Psoas muscle (tissue), 8 donors: ENCODE results near the gene LMO3. TPM values are rescaled to one million over a fixed set of nuclear protein-coding genes. Genes with fewer than 3 reads are reported as not detected.

Experiments
- ATAC-seq, 4 donors: fragments of 200-7000 bp; cut with Tn5 transposase; one replicate each; pipeline ENCODE4 v1.9.1; 2020; ENCODE audit warnings: moderate library complexity in 3 of 4, mild to moderate bottlenecking in 2 of 4
- DNase-seq, 2 donors: peaks; one replicate each; pipeline ENCODE4 v3.0.0-alpha.2; 2020
- H3K27ac ChIP-seq: fragments of 200-600 bp; one replicate; pipeline ENCODE4 v1.8.0; 2022
- H3K27me3 ChIP-seq, 3 donors: fragments of 200-600 bp in 1 of 3; one replicate each; pipeline versions ENCODE4 v1.6.1 to v1.8.0; 2013 to 2022; ENCODE audit warnings: low read length in 2 of 3, mild to moderate bottlenecking in 2 of 3, moderate library complexity in 1 of 3; ENCODE audit not compliant: insufficient read depth in 3 of 3
- H3K36me3 ChIP-seq, 2 donors: fragments of 200-600 bp in 1 of 2; one replicate each; pipeline versions ENCODE4 v1.6.1 to v1.8.0; 2013 to 2022; ENCODE audit warnings: low read depth in 1 of 2, mild to moderate bottlenecking in 1 of 2, moderate library complexity in 1 of 2; ENCODE audit not compliant: insufficient read depth in 1 of 2
- H3K4me1 ChIP-seq: fragments of 200-600 bp; one replicate; pipeline ENCODE4 v1.8.0; 2022
- H3K4me3 ChIP-seq: fragments of 200-600 bp; one replicate; pipeline ENCODE4 v1.8.0; 2022; ENCODE audit warnings: mild to moderate bottlenecking
- H3K9me3 ChIP-seq: fragments of 200-600 bp; one replicate; pipeline ENCODE4 v1.8.0; 2022
- WGBS, 3 donors: extraction: QIAGEN DNeasy Blood & Tissue Kit; methylation state at CpG; one replicate each; pipeline versions ENCODE4 v1.1.6 to v1.1.7; 2013; 5-methylcytosine and 5-hydroxymethylcytosine counted together
- intact Hi-C, 2 donors: fragments of 100-400 bp; cut with DNase I; formaldehyde crosslinking; loops; one replicate each; pipeline versions ENCODE4 v1.11.0 to v1.14.2; 2022
- polyA plus RNA-seq, 3 donors: library from polyadenylated mRNA; stranded (reverse); fragments of 200-250 nt; gene quantifications; one replicate each; pipeline ENCODE4 v1.2.3, GENCODE V29; 2013
- total RNA-seq, 4 donors: library from RNA; stranded (reverse); fragmentation: NEBNext Ultra II Directional in 2 of 4; extraction: Animal tissue kit (Norgen Biotek cat#: 25700) in 2 of 4; gene quantifications; one replicate each; pipeline versions ENCODE4 v1.2.1 to v1.2.4, GENCODE V29; 2021 to 2023
- TF ChIP-seq, protein P1 (sequence below): fragments of 200-600 bp; IDR thresholded peaks from one replicate; pipeline ENCODE4 v1.8.0; 2022; ENCODE audit warnings: antibody characterized with exemption
- donor health status: healthy with polysubstance abuse.
- donor health status: DM: no; HTN: no; CAD: no; lungs with moderate emphysema.
- donor health status: Bipolar disorder and iron deficiency.
- donor health status: healthy.
- donor health status: DM: yes; HTN: yes; CAD: no.
- donor health status: DM: no; HTN: no; CAD: no.
- donor health status: DM: no; HTN: no; CAD: no.
- donor health status: DM: yes; HTN: yes; CAD: no.

The LMO3 gene
- total and polyA plus RNA-seq, 7 donors: 0.10 to 2.8 (median 0.74) TPM

DNA sequence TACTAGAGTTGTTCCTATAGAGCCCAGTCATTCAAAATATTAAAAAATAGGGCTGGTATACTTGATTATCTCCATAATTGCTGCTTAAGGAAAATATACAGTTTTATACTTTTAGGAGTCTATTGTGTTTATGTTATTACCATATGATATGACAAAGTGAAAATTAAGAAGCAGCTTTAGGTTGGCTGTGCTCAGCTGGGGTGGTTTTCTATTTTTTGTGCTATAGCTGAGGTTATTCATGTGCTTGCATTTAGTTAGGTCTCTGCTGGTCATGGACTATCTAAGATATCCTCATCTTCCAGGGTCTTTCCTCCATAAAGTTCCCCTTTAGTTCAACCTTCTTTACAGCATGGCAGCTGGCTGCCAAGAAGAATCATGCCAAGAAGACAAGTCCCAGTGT lies 13.6 kb upstream of the LMO3 start:
- ATAC-seq: no peak
- Histone ChIP-seq H3K36me3 (no peaks in the 10 kb centered on the region), H3K4me1 (no peaks in the 10 kb centered on the region), H3K27ac (no peak overlapping the region), H3K9me3 (no peaks in the 10 kb centered on the region), H3K4me3 (no peak overlapping the region), H3K27me3 (no peaks in the 10 kb centered on the region)
- no peak for DNase-seq
- intact Hi-C loops: no loop called here
- TF ChIP-seq, protein P1, sequence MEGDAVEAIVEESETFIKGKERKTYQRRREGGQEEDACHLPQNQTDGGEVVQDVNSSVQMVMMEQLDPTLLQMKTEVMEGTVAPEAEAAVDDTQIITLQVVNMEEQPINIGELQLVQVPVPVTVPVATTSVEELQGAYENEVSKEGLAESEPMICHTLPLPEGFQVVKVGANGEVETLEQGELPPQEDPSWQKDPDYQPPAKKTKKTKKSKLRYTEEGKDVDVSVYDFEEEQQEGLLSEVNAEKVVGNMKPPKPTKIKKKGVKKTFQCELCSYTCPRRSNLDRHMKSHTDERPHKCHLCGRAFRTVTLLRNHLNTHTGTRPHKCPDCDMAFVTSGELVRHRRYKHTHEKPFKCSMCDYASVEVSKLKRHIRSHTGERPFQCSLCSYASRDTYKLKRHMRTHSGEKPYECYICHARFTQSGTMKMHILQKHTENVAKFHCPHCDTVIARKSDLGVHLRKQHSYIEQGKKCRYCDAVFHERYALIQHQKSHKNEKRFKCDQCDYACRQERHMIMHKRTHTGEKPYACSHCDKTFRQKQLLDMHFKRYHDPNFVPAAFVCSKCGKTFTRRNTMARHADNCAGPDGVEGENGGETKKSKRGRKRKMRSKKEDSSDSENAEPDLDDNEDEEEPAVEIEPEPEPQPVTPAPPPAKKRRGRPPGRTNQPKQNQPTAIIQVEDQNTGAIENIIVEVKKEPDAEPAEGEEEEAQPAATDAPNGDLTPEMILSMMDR: no peak

DNA sequence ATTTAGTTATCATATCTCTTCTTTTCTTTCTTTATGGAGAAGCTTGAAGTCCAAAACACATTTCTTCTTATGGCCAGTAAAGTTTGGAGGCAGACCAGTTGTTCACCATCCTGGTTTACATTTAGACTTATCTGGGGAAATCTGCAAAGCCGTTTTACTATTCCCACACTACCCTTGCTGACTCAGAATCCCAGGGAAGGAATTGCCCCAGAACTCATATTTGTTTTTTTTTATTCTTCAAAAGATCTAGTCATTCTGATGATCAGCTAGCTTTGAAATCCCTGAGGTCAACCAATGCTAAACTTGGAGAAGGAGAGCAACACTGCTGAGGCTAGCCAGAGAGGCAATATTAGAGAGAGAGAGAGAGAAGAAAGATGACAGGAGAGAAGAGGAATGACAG lies 12.3 kb upstream of the LMO3 start:
- intact Hi-C loops: no loop called here
- DNase-seq: no peak
- H3K27me3 ChIP-seq: no peaks in the 10 kb centered on the region
- TF ChIP-seq, protein P1: no peak
- no peak for ATAC-seq
- 71 to 76% (median 72%) methylated on average over 1 of the region's 1 CpG for WGBS, 3 donors
- no peak overlapping the region for H3K4me3 ChIP-seq
- no peak overlapping the region for H3K27ac ChIP-seq
- no peaks in the 10 kb centered on the region for H3K36me3 ChIP-seq
- H3K4me1 ChIP-seq: no peaks in the 10 kb centered on the region
- no peaks in the 10 kb centered on the region for H3K9me3 ChIP-seq

DNA sequence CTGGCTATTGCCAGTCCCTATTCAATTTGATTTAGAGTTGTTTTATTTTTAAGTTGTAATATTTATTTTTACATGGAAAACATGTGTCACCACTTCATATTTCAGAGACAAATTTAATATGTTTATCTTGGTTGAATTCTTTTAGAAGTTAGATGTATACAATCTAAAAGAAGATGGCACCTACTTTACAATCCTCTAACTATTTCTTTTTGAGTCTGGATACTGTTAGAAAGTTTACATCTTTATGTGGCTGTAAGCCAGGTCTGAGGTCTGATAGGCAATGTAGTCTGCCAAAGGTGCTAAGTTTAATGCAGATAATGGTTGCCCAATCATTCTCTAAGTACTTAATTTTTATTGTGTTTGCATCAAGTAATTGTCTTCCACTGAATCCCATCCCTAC lies 7.2 kb upstream of the LMO3 start:
- no peaks in the 10 kb centered on the region for H3K9me3 ChIP-seq
- H3K4me1 ChIP-seq: no peaks in the 10 kb centered on the region
- H3K27ac ChIP-seq: no peak overlapping the region
- ATAC-seq (no peak), DNase-seq (no peak)
- intact Hi-C loops: no loop called here
- no peak overlapping the region for H3K4me3 ChIP-seq
- TF ChIP-seq, protein P1: no peak
- H3K36me3 ChIP-seq: no peaks in the 10 kb centered on the region
- H3K27me3 ChIP-seq: peaks cover 0 to 9% (median 0%) of the 10 kb centered on the region in 3 donors

DNA sequence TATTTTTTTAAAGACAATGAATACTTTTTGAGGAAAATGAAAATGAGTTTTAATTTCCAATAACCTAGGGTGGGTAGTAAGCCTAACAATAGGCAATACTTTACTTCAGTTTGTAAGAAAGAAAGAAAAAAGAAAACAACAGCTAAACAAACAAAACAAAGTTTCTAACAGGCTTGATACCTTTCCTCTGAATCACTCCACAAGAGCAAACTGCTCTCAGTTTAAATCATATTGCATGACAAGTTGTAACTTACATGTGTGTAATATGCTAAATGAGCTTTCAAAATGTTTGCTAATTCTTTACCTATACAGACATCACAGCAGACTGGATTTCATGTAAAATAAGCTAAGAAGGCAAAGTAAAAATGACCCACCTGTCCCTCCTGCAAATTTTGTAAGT lies 6.7 kb upstream of the LMO3 start:
- H3K4me3 ChIP-seq: no peak overlapping the region
- ATAC-seq (no peak), DNase-seq (no peak)
- intact Hi-C loops: no loop called here
- no peak overlapping the region for H3K27ac ChIP-seq
- peaks cover 0 to 13% (median 0%) of the 10 kb centered on the region in 3 donors for H3K27me3 ChIP-seq
- H3K9me3 ChIP-seq: no peaks in the 10 kb centered on the region
- H3K36me3 ChIP-seq: no peaks in the 10 kb centered on the region
- H3K4me1 ChIP-seq: no peaks in the 10 kb centered on the region
- TF ChIP-seq, protein P1: no peak

DNA sequence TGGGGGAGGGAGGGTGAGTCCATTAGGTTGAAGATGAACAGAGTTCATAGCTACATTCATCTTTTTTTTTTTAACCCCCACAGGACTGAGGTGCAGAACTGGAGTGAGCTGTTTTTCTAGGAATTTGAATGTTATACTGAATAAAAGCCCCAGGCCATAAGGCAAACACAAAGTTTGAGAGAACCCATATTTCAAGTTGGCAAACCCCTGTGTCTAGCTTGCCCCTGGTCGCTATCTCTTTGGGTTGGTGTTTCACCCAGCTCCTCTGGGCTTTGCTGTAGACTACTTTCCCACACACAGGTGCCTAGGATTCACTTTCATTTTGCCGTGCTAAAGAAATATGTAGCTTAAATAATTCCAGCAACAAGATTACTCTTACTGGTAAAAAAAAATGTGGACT lies 5.2 kb upstream of the LMO3 start:
- H3K27ac ChIP-seq: no peak overlapping the region
- TF ChIP-seq, protein P1: no peak
- peaks cover 0 to 21% (median 2%) of the 10 kb centered on the region in 3 donors for H3K27me3 ChIP-seq
- no peak for ATAC-seq
- H3K4me1 ChIP-seq: no peaks in the 10 kb centered on the region
- H3K4me3 ChIP-seq: no peak overlapping the region
- DNase-seq: no peak
- H3K36me3 ChIP-seq: no peaks in the 10 kb centered on the region
- intact Hi-C loops: no loop called here
- WGBS, 3 donors: 30 to 37% (median 33%) methylated on average over 2 of the region's 2 CpGs
- H3K9me3 ChIP-seq: no peaks in the 10 kb centered on the region
